Activated CD8-positive, alpha-beta memory T cell treated with anti-CD3 and anti-CD28 coated beads, Interleukin-2, amount 50 U/mL, for 48 hours (primary cell): Measurements from ENCODE around the gene RNF187.
A peak's percentile ranks its signal among the peaks of the same experiment; 100 is the strongest.

Experiments
- DNase-seq: peaks from one replicate; pipeline ENCODE4 v3.0.0-alpha.2; 2020

Gene RNF187

GRCh38 chr1:228511546-228512445, 24.6 kb downstream of the RNF187 start:
- DNase-seq, result peak; percentile 40

DNA sequence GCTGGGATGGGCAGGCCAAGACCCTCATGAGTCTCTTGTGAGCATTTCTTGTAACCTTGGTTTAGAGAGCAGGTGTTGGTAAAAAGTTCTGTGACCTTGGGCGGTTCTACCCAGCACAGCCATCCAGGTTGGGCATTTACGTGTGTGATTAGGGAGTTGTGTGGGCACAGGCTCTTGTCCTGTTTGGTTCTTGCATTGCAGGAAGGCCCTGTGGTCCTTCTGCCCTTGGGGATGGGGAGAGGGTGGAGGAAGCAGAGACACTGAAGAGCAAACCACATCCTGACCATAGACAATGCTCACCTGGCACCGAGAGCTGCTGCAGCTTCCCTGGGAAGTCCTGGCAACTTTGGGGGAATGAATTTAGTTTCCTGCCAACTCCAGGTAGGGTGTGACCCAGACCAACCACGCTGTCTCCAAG, 25.6 kb downstream of the RNF187 start:
- peak; percentile 37 for DNase-seq

DNA sequence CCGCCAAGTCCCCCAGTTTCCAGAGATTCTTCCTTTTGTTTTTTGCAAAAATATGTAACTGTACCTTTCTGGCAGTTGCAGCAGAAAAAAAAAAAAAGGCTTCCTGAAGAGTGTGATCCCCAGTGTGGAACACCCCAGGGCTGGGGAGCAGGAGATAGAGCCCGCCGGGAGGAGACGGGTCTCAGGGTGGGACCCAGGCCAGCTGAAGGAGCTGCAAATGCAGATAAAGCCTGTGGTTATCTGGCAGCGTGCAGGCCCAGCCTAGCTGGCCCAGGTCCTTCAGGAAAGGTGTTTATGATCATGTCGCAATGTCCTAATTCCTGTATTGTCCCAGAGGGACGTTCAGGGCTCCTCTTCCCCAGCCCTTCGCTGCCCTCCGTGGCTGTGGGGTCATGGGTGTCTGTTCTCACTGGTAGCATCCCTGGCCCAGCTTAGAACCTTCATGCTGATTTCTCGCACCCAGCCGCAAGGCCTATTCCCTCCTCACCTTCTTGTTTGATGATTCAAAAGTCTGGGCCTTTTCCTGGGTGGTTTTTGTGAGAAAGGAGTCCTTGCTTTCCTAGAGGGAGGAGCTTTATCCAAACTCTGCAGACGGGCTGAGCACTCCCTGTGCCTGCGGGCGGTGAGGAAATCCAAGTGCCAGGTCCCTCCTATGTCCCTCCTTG, 26.2 kb downstream of the RNF187 start:
- DNase-seq, result peak; percentile 30

DNA sequence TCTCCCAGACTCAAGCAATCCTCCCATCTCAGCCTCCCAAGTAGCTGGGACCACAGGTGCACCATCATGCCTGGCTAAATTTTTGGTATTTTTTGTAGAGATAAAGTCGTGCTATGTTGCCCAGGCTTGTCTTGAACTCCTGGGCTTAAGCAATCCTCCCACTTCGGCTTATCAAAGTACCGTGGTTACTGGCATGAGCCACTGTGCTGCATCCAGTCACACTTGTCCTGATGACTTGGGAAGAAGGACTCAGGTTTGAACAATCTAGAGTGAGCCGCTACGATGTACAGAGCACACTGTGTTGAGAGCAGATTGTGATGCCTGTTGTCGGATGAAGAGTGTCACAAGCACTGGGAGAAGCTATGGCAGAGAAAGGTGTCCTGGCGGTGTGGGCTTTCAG, 27.2 kb downstream of the RNF187 start:
- peak; percentile 37 for DNase-seq

DNA sequence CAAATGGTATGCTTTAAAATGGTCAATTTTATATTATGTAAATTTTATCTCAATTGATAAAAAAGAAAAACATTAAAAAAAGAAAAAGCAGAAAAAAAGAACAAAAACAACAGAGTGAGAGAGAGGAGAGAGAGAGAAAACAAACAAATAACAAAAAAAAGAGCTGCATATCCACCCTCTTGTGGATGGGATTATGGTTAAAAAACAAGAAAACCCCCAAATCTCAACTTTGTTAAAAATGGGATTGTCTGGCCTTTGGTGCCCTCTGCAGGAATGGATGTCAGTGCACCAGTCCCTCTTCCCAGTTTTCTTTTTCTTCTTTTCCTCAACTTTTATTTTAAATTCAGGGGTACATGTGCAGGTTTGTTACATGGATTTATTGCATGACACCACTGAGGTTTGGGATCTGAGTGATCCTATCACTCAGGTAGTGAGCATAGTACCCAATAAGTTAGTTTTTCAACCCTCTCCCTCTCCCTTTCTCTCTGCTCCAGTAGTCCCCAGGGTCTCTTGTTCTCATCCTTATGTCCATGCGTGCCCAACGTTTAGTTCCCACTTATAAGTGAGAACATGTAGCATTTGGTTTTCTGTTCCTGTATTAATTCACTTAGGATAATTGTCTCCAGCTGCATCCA, 28.1 kb downstream of the RNF187 start:
- DNase-seq, result peak; percentile 44

DNA sequence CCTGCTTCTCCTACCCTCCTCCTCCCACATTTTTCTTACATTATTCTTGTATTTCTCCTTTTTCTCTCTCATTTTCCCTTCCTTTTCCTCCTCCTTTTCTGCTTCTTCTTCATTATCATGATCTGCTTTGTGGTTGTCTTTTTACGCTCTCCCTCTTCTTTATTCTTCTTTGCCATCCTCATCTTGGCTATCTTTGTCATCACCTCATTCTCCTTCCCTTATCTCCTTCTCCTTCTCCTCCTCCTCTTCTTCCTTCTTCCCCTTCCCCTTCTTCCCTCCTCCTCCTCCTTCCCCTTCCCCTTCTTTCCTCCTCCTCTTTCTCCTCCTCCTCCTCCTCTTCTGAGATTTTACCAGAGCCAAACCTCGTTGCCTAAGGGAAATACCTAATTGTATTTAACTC, 30.5 kb downstream of the RNF187 start:
- DNase-seq, result no peak

DNA sequence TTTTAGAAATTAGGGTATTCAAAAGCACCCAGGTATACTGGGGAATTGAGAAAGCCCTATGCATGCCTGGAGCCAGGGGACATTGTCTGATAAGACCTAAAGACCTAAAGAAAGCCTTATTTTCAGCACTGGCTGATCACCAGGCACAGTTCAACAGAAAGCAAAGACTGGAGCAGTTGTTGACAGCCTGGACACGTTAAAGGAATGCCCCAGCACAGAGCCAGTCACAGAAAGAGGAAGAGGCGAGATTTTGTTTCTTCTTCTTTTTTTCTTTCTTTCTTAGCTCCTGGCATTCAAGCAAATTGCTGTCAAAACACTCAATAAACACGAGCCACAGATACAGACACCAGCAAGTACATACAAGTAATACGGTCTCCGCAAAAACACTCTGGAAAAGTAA, 40.4 kb downstream of the RNF187 start:
- DNase-seq, result no peak

DNA sequence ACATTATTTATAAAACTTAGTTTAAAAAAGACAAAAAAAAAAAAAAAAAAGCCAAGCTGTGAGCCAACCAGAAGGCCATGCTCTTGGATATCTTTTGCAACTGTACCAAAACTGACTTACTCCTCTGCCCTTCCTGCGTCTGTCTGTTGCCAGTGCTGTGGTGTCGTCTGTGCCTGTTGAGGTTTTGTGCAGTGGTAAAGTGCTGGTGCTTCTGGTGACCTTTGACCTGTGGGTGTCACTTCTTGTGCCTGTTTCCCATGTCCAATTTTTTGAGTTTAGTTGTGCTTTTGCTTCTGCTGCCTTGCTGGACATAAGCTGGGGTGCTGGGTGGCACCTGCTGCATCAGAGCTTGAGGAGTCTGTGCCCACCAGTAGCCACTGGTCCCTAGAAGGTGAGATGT, 41.4 kb downstream of the RNF187 start:
- no peak for DNase-seq

DNA sequence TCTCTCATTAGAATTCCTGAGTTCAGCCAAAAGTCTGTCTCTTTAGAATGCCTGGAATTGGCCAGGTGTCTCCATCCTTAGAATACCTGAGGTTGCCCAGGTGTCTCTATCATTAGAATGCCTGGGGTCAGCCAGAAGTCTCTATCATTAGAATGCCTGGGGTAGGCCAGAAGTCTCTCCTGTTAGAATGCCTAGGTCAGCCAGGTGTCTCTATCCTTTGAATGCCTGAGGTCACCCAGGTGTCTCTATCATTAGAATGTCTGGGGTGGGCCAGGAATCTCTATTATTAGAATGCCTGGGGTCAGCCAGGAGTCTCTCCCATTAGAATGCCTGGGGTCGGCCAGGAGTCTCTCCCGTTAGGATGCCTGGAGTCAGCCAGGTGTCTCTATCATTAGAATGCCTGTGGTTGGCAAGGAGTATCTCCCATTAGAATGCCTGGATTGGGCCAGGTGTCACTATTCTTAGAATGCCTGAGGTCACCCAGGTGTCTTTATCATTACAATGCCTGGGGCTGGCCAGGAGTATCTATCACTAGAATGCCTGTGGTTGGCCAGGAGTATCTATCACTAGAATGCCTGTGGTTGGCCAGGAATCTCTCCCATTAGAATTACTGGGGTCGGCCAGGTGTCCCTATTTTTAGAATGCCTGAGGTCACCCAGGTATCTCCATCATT, 43.0 kb downstream of the RNF187 start:
- DNase-seq, result no peak

GRCh38 chr1:228530951-228531731, 44.0 kb downstream of the RNF187 start:
- DNase-seq, result no peak

DNA sequence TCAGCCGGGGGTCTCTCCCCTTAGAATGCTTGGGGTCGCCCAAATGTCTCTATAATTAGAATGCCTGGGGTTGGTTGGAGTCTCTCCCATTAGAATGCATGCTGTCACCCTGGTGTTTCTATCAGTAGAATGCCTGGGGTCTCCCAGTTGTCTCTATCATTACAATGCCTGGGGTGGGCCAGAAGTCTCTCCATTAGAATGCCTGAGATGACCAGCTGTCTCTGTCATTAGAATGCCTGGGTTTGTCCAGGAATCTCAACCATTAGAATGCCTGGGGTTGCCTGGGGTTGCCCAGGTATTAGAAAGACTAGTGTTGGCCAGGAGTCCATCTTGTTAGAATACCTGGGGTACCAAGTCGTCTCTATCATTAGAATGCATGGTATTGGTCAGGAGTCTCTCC, 51.6 kb downstream of the RNF187 start:
- DNase-seq, result no peak

- DNase-seq, result no peak
Measured at GRCh38 chr1:228540161-228540917, 53.2 kb downstream of the RNF187 start.

DNA sequence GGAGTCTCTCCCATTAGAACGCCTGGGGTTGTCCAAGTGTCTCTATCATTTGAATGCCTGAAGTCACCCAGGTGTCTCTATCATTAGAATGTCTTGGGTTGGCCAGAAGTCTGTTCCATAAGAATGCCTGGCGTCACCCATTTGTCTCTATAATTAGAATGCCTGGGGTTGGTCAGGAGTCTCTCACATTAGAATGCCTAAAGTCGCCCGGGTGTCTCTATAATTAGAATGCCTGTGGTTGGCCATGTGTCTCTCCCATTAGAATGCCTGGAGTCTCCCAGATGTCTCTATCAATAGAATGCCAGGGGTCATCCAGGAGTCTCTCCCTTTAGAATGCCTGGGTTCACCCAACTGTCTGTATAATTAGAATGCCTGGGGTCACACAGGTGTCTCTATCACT, 54.5 kb downstream of the RNF187 start:
- no peak for DNase-seq

- DNase-seq, result no peak
Measured at GRCh38 chr1:228542376-228542775, 55.2 kb downstream of the RNF187 start.

DNA sequence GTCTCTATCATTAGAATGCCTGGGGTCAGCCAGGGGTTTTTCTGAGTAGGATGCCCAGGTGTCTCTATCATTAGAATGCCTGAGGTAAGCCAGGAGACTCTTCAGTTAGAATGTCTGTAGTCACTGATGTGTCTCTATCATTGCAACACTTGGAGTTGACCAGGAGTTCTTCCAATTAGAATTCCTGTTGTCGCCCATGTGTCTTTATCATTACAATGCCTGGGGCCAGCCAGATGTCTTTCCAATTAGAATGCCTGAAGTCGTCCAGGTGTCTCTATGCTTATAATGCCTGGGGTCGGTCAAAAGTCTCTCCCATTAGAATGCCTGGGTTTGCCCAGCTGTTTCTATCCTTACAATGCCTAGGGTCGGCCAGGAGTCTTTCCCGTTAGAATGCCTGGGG, 55.8 kb downstream of the RNF187 start:
- DNase-seq, result no peak

DNA sequence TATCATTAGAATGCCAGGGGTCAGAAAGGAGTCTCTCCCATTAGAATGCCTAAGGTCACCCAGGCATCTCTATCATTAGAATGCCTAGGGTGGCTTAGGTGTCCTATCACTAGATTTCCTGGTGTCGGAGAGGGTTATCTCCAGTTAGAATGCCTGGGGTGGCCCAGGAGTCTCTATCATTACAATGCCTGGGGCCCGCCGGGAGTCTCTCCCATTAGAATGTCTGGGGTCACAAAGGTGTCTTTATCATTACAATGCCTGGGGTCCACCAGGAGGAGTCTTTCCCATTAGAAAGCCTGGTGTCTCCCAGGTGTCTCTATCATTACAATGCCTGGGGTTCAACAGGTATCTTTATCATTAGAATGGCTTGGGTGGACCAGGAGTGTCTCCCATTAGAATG, 56.2 kb downstream of the RNF187 start:
- no peak for DNase-seq

GRCh38 chr1:228544021-228544850, 57.1 kb downstream of the RNF187 start:
- DNase-seq, result no peak

- no peak for DNase-seq
Measured at GRCh38 chr1:228544921-228545591, 57.9 kb downstream of the RNF187 start.
